Measurements from ENCODE around the gene KIAA2012.

GRCh38 chr2:202141329-202141947, 68.4 kb downstream of the KIAA2012 start:
- no peak for TF ChIP-seq POLR2A (IDR thresholded peaks at IDR 0.05)
- TF ChIP-seq CTCF (IDR thresholded peaks at IDR 0.05) = no peak
- no peak for TF ChIP-seq EP300 (IDR thresholded peaks at IDR 0.05)
